SK-N-SH (cell line): ENCODE measurements around the gene THUMPD2. TPM values are rescaled to one million over a fixed set of nuclear protein-coding genes. Genes with fewer than 3 reads are reported as not detected.

Experiments
- CTCF ChIA-PET: fragments of 300-600, 350-600 bp; formaldehyde crosslinking; extraction: SDS; loops from one replicate; lab custom pipeline; 2021; lab: Yijun Ruan, JAX
- POLR2A ChIA-PET: fragments of 350-600 bp; sonication (Branson Sonifier 250); formaldehyde crosslinking; extraction: SDS; loops from one replicate; lab custom pipeline; 2020; ENCODE audit warnings: antibody characterized with exemption, inconsistent platforms; lab: Yijun Ruan, JAX
- DNase-seq: peaks from one replicate; pipeline ENCODE4 v3.0.0; 2012
- H2AFZ ChIP-seq: fragments of 200-600 bp; sonication (generic); 2 replicates; pipeline ENCODE4 v1.8.1; 2016; ENCODE audit warnings: antibody characterized with exemption, mild to moderate bottlenecking, low read depth
- H3F3A ChIP-seq: fragments of 200-600 bp; sonication (generic); replicated peaks from 2 replicates; pipeline ENCODE3; 2016; ENCODE audit warnings: antibody characterized with exemption, mild to moderate bottlenecking; ENCODE audit not compliant: insufficient read depth
- H3K27ac ChIP-seq, 2 experiments: fragments of 200-500 bp in 1 of 2; fragments of 200-600 bp in 1 of 2; sonication (Bioruptor generic) in 1 of 2; sonication (generic), shearing (Covaris generic) in 1 of 2; 2 replicates each; pipeline versions ENCODE4 v1.5.1 to v1.6.1; 2014 to 2016; ENCODE audit warnings: low read depth in 2 of 2, inconsistent platforms in 1 of 2, low read length in 1 of 2, mild to moderate bottlenecking in 1 of 2, mixed read lengths in 1 of 2
- H3K27me3 ChIP-seq: fragments of 200-600 bp; sonication (generic), shearing (Covaris generic); 2 replicates; pipeline ENCODE4 v1.6.1; 2016; ENCODE audit warnings: mixed run types; ENCODE audit not compliant: insufficient read depth
- H3K36me3 ChIP-seq, 2 experiments: fragments of 200-500 bp in 1 of 2; fragments of 200-600 bp in 1 of 2; sonication (Bioruptor generic) in 1 of 2; sonication (generic) in 1 of 2; replicated peaks in 1 of 2; 2 replicates each; pipeline versions ENCODE3 to v1.5.1; 2014 to 2016; ENCODE audit warnings: low read length in 1 of 2, mild to moderate bottlenecking in 1 of 2; ENCODE audit not compliant: insufficient read depth in 2 of 2, control insufficient read depth in 1 of 2
- H3K4me1 ChIP-seq, 2 experiments: fragments of 200-500 bp in 1 of 2; fragments of 200-600 bp in 1 of 2; sonication (Bioruptor generic) in 1 of 2; sonication (generic), shearing (Covaris generic) in 1 of 2; 2 replicates each; pipeline versions ENCODE4 v1.5.1 to v1.6.1; 2014 to 2016; ENCODE audit warnings: low read depth in 1 of 2, low read length in 1 of 2, mixed run types in 1 of 2; ENCODE audit not compliant: insufficient read depth in 2 of 2, control insufficient read depth in 1 of 2
- H3K4me2 ChIP-seq: fragments of 200-600 bp; sonication (generic), shearing (Covaris generic); 2 replicates; pipeline ENCODE4 v1.6.1; 2017; ENCODE audit warnings: mixed run types
- H3K4me3 ChIP-seq, 2 experiments: fragments of 200-500 bp in 1 of 2; fragments of 200-600 bp in 1 of 2; sonication (Bioruptor generic) in 1 of 2; sonication (generic), shearing (Covaris generic) in 1 of 2; 2 replicates each; pipeline versions ENCODE4 v1.5.1 to v1.8.1; 2014 to 2016; ENCODE audit warnings: low read depth in 2 of 2, inconsistent platforms in 1 of 2, low read length in 1 of 2, mild to moderate bottlenecking in 1 of 2, mixed read lengths in 1 of 2, moderate library complexity in 1 of 2
- H3K79me2 ChIP-seq: fragments of 200-600 bp; sonication (generic); 2 replicates; pipeline ENCODE4 v1.8.1; 2017; ENCODE audit warnings: mild to moderate bottlenecking; ENCODE audit not compliant: insufficient read depth
- H3K9ac ChIP-seq: fragments of 200-600 bp; sonication (generic); 2 replicates; pipeline ENCODE4 v1.6.1; 2017; ENCODE audit warnings: mixed run types
- H3K9me2 ChIP-seq: fragments of 200-600 bp; sonication (generic); 2 replicates; pipeline ENCODE4 v1.6.1; 2017; ENCODE audit warnings: mixed run types
- H3K9me3 ChIP-seq: fragments of 200-600 bp; sonication (generic); 2 replicates; pipeline ENCODE4 v1.6.1; 2017; ENCODE audit warnings: mixed run types, mild to moderate bottlenecking, moderate library complexity
- H4K20me1 ChIP-seq: fragments of 200-600 bp; sonication (generic); 2 replicates; pipeline ENCODE4 v1.6.1; 2017; ENCODE audit warnings: mild to moderate bottlenecking, mixed run types; ENCODE audit not compliant: insufficient read depth
- ELF1 ChIP-seq: IDR thresholded peaks from 2 replicates; pipeline ENCODE4 v1.4.0; 2012
- FOSL2 ChIP-seq: IDR thresholded peaks from 2 replicates; pipeline ENCODE4 v1.4.0; 2012; ENCODE audit warnings: low read depth, mild to moderate bottlenecking, moderate library complexity, borderline replicate concordance
- FOXJ3 ChIP-seq: sonication (generic); formaldehyde crosslinking; IDR thresholded peaks from 2 replicates; pipeline ENCODE4 v1.5.1; 2020; ENCODE audit warnings: mild to moderate bottlenecking, missing genetic modification reagents
- FOXM1 ChIP-seq: IDR thresholded peaks from 2 replicates; pipeline ENCODE4 v1.4.0; 2012; ENCODE audit warnings: low read depth, mild to moderate bottlenecking
- GABPA ChIP-seq: IDR thresholded peaks from 2 replicates; pipeline ENCODE4 v1.4.0; 2012; ENCODE audit warnings: low read depth, mild to moderate bottlenecking
- GATA2 ChIP-seq: sonication (generic); formaldehyde crosslinking; IDR thresholded peaks from 2 replicates; pipeline ENCODE4 v1.5.0; 2020; ENCODE audit warnings: mild to moderate bottlenecking, missing genetic modification reagents
- JUND ChIP-seq: IDR thresholded peaks from 2 replicates; pipeline ENCODE4 v1.4.0; 2012
- MEF2A ChIP-seq: IDR thresholded peaks from 2 replicates; pipeline ENCODE4 v1.4.0; 2012; ENCODE audit warnings: low read depth, borderline replicate concordance
- MXI1 ChIP-seq: IDR thresholded peaks from 2 replicates; pipeline ENCODE4 v1.6.1; 2012; ENCODE audit warnings: mild to moderate bottlenecking, low read depth, low read length, improper control_type of control experiment
- NRF1 ChIP-seq: IDR thresholded peaks from 2 replicates; pipeline ENCODE4 v1.6.1; 2012; ENCODE audit warnings: low read depth, mild to moderate bottlenecking, low read length
- RAD21 ChIP-seq: IDR thresholded peaks from 2 replicates; pipeline ENCODE4 v1.6.1; 2012; ENCODE audit warnings: mild to moderate bottlenecking, low read length
- RFX5 ChIP-seq: IDR thresholded peaks from 2 replicates; pipeline ENCODE4 v1.6.1; 2012; ENCODE audit warnings: mild to moderate bottlenecking, improper control_type of control experiment, low read length
- RXRA ChIP-seq: IDR thresholded peaks from 2 replicates; pipeline ENCODE4 v1.4.0; 2012; ENCODE audit warnings: low read depth, mild to moderate bottlenecking, borderline replicate concordance
- SMC3 ChIP-seq: IDR thresholded peaks from 2 replicates; pipeline ENCODE4 v1.6.1; 2012; ENCODE audit warnings: low read depth, low read length, improper control_type of control experiment
- TAF1 ChIP-seq: IDR thresholded peaks from 2 replicates; pipeline ENCODE4 v1.6.1; 2012; ENCODE audit warnings: low read depth, mild to moderate bottlenecking, low read length, moderate library complexity, borderline replicate concordance
- YY1 ChIP-seq: IDR thresholded peaks from 2 replicates; pipeline ENCODE4 v1.4.0; 2012; ENCODE audit warnings: low read depth, mild to moderate bottlenecking
- WGBS: methylation state at CpG from one replicate; pipeline ENCODE4 v1.1.6; 2017; ENCODE audit warnings: low lambda C conversion rate; 5-methylcytosine and 5-hydroxymethylcytosine counted together
- polyA plus RNA-seq, 3 experiments: library from polyadenylated mRNA; depleted of rRNA; stranded (reverse); fragments of >200 nt; gene quantifications; 2 replicates each; pipeline ENCODE4 v1.2.3, GENCODE V29; 2012
- TF ChIP-seq, protein P1 (sequence below): IDR thresholded peaks from 2 replicates; pipeline ENCODE4 v1.4.0; 2012; ENCODE audit warnings: low read depth, borderline replicate concordance
- TF ChIP-seq, protein P2 (sequence below): IDR thresholded peaks from 2 replicates; pipeline ENCODE4 v1.4.0; 2012; ENCODE audit warnings: low read depth, borderline replicate concordance
- TF ChIP-seq, protein P3 (sequence below): IDR thresholded peaks from 2 replicates; pipeline ENCODE4 v1.4.0; 2012; ENCODE audit warnings: low read depth
- TF ChIP-seq, protein P4 (sequence below): fragments of 200-600 bp; sonication (generic); IDR thresholded peaks from 2 replicates; pipeline ENCODE4 v1.6.1; 2017; ENCODE audit warnings: antibody characterized with exemption, mild to moderate bottlenecking, moderate library complexity

THUMPD2 gene
- polyA plus RNA-seq, 1 of the 3 experiments (the other 2 are of a cell fraction): 5.3 TPM

DNA sequence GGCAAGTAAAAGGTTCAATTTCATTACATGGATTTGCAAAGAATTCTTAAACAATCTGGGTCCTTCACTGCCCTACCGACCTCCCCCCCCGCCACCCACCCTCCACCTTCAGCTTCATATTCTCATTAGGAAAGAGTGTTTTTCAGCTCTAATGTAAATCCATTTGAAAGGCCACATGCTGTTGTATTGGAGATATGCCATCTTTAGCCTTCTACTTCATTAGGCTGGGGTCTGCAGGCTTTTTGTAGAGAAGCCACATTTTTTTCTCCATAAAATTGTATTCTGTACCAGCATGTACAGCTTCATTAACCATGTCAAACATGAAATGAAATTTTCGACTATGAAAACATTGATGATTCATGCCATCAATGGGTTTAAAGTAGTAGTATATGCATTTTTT is 42.8 kb upstream of the THUMPD2 start:
- DNase-seq: no peak

More for the DNA sequence above, 42.8 kb upstream of the THUMPD2 start:
- H3K9me2 ChIP-seq: no peaks in the 10 kb centered on the region
- no peaks in the 10 kb centered on the region for H3K4me1 ChIP-seq
- H3F3A ChIP-seq: no peaks in the 10 kb centered on the region
- WGBS: 19% methylated on average over 3 of the region's 3 CpGs
- no peaks in the 10 kb centered on the region for H3K27me3 ChIP-seq
- no peak overlapping the region for H3K9ac ChIP-seq
- H3K4me3 ChIP-seq: no peak overlapping the region
- no peaks in the 10 kb centered on the region for H3K9me3 ChIP-seq
- CTCF ChIA-PET: no interaction called here
- POLR2A ChIA-PET: no interaction called here
- no peaks in the 10 kb centered on the region for H3K36me3 ChIP-seq
- H4K20me1 ChIP-seq: no peaks in the 10 kb centered on the region
- TF ChIP-seq, protein P1, sequence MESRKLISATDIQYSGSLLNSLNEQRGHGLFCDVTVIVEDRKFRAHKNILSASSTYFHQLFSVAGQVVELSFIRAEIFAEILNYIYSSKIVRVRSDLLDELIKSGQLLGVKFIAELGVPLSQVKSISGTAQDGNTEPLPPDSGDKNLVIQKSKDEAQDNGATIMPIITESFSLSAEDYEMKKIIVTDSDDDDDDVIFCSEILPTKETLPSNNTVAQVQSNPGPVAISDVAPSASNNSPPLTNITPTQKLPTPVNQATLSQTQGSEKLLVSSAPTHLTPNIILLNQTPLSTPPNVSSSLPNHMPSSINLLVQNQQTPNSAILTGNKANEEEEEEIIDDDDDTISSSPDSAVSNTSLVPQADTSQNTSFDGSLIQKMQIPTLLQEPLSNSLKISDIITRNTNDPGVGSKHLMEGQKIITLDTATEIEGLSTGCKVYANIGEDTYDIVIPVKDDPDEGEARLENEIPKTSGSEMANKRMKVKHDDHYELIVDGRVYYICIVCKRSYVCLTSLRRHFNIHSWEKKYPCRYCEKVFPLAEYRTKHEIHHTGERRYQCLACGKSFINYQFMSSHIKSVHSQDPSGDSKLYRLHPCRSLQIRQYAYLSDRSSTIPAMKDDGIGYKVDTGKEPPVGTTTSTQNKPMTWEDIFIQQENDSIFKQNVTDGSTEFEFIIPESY: no peak
- no peak for TF ChIP-seq SMC3
- TF ChIP-seq, protein P2, sequence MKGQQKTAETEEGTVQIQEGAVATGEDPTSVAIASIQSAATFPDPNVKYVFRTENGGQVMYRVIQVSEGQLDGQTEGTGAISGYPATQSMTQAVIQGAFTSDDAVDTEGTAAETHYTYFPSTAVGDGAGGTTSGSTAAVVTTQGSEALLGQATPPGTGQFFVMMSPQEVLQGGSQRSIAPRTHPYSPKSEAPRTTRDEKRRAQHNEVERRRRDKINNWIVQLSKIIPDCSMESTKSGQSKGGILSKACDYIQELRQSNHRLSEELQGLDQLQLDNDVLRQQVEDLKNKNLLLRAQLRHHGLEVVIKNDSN: no peak
- no peak for TF ChIP-seq RXRA
- TF ChIP-seq FOXM1: no peak
- TF ChIP-seq NRF1: no peak
- no peak for TF ChIP-seq TAF1
- TF ChIP-seq MXI1: no peak
- no peak for TF ChIP-seq RAD21
- TF ChIP-seq, protein P3, sequence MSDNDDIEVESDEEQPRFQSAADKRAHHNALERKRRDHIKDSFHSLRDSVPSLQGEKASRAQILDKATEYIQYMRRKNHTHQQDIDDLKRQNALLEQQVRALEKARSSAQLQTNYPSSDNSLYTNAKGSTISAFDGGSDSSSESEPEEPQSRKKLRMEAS: no peak
- TF ChIP-seq YY1: no peak
- no peak for TF ChIP-seq FOSL2
- TF ChIP-seq JUND: no peak
- no peak for TF ChIP-seq GATA2
- no peak for TF ChIP-seq FOXJ3
- TF ChIP-seq, protein P4, sequence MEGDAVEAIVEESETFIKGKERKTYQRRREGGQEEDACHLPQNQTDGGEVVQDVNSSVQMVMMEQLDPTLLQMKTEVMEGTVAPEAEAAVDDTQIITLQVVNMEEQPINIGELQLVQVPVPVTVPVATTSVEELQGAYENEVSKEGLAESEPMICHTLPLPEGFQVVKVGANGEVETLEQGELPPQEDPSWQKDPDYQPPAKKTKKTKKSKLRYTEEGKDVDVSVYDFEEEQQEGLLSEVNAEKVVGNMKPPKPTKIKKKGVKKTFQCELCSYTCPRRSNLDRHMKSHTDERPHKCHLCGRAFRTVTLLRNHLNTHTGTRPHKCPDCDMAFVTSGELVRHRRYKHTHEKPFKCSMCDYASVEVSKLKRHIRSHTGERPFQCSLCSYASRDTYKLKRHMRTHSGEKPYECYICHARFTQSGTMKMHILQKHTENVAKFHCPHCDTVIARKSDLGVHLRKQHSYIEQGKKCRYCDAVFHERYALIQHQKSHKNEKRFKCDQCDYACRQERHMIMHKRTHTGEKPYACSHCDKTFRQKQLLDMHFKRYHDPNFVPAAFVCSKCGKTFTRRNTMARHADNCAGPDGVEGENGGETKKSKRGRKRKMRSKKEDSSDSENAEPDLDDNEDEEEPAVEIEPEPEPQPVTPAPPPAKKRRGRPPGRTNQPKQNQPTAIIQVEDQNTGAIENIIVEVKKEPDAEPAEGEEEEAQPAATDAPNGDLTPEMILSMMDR: no peak
- TF ChIP-seq GABPA: no peak
- no peak for TF ChIP-seq RFX5
- TF ChIP-seq ELF1: no peak
- no peak for TF ChIP-seq MEF2A
- H3K27ac ChIP-seq: no peak overlapping the region
- no peak overlapping the region for H3K4me2 ChIP-seq
- no peak overlapping the region for H2AFZ ChIP-seq
- H3K79me2 ChIP-seq: no peaks in the 10 kb centered on the region
